Mammary epithelial cell (primary cell): ENCODE data around the gene GFER.

Source experiments
- EZH2 ChIP-seq: IDR thresholded peaks from 2 replicates; pipeline ENCODE4 v1.6.1; 2012; ENCODE audit warnings: low read length, inconsistent platforms, borderline replicate concordance
- TF ChIP-seq, protein P1 (sequence below), 2 donors: IDR thresholded peaks in 1 of 2; conservative IDR thresholded peaks in 1 of 2; 2 replicates each; pipeline ENCODE4 v1.5.1; 2011 to 2012; ENCODE audit warnings: inconsistent platforms in 2 of 2, low read length in 2 of 2, mild to moderate bottlenecking in 2 of 2, control low read depth in 1 of 2, low read depth in 1 of 2; ENCODE audit not compliant: insufficient read depth in 1 of 2; ENCODE audit errors: extremely low read depth in 1 of 2

DNA sequence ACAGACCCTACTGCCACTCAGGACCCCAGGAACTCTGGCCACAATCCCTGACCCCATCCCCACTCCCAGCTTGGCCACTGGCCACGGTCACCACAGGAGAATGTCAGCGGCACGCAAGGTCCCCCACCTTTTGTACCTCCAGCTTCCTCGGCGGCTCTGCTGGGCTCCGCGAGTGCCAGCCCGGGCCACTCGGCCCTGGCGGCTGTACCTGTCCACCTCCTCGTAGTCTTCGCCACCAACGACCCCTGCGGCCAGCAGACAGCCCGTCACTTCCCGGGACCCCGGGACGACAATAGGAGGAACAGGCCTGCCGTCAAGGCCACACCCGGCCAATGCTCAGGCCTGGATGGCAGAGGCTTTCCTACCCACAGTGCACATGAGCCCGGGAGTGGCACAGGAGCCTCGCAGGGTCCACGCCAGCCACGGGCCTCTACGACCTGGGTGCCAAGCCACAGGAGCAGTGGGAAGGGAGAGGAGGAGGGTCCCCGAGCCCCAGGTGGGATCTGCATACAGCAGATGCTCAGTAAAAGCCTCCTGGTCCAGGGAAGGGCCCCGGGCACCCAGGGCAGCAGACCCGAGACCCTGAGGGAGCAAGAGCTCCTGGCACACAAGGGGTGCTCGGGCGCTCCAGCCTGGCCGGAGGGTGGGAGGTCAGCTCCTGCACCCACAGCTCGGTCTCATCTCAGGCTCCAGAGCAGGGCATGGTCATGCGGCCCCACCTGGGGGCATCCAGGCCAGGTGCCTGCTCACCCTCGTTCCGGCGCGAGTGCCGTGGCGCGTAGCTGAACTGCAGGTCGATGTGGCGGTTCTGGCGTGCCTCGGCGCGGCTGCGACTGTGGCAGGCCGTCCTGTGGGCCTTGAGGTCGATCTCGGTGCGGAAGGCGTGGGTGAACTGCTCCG lies 17.7 kb downstream of the GFER start:
- TF ChIP-seq, protein P1, sequence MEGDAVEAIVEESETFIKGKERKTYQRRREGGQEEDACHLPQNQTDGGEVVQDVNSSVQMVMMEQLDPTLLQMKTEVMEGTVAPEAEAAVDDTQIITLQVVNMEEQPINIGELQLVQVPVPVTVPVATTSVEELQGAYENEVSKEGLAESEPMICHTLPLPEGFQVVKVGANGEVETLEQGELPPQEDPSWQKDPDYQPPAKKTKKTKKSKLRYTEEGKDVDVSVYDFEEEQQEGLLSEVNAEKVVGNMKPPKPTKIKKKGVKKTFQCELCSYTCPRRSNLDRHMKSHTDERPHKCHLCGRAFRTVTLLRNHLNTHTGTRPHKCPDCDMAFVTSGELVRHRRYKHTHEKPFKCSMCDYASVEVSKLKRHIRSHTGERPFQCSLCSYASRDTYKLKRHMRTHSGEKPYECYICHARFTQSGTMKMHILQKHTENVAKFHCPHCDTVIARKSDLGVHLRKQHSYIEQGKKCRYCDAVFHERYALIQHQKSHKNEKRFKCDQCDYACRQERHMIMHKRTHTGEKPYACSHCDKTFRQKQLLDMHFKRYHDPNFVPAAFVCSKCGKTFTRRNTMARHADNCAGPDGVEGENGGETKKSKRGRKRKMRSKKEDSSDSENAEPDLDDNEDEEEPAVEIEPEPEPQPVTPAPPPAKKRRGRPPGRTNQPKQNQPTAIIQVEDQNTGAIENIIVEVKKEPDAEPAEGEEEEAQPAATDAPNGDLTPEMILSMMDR (conservative IDR thresholded peaks at IDR 0.05 in 1 of 2, IDR thresholded peaks at IDR 0.05 in 1 of 2; ENCODE audit: extremely low read depth in 1 of 2, insufficient read depth in 1 of 2, low read depth in 1 of 2, low read length in 2 of 2): no peak
- TF ChIP-seq EZH2: no peak
